ENCODE measurements around the gene TAS2R19.
"Not testable (repeated sequence)": the region's sequence is repeated elsewhere in the genome, so short reads cannot be mapped to it uniquely, and the experiment has no call there.

DNA sequence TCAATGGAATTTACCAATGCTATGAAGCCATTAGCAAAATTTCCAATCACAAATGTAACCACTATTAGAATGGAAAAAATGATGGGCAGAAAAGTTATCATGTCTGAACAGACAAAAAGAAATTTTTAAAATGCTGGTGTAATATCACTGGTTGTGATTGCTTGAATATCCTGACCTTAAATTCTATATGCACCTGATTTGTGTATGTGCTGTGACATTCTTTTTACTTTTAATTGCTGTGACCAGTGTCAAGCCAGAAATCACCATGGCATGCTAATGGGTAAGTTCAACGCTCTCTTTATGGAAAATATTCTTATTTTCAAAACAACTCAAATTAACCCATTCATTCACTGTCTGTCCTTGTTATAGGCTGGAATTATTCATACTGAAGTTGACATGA lies 39.8 kb upstream of the TAS2R19 start, which contains the start of gene TAS2R46:
- TF ChIP-seq, protein P1, sequence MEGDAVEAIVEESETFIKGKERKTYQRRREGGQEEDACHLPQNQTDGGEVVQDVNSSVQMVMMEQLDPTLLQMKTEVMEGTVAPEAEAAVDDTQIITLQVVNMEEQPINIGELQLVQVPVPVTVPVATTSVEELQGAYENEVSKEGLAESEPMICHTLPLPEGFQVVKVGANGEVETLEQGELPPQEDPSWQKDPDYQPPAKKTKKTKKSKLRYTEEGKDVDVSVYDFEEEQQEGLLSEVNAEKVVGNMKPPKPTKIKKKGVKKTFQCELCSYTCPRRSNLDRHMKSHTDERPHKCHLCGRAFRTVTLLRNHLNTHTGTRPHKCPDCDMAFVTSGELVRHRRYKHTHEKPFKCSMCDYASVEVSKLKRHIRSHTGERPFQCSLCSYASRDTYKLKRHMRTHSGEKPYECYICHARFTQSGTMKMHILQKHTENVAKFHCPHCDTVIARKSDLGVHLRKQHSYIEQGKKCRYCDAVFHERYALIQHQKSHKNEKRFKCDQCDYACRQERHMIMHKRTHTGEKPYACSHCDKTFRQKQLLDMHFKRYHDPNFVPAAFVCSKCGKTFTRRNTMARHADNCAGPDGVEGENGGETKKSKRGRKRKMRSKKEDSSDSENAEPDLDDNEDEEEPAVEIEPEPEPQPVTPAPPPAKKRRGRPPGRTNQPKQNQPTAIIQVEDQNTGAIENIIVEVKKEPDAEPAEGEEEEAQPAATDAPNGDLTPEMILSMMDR (conservative IDR thresholded peaks at IDR 0.05) = not testable (repeated sequence)
- not testable (repeated sequence) for TF ChIP-seq EZH2 (IDR thresholded peaks at IDR 0.05; ENCODE audit: low read depth)

Data from PC-9 (cell line).